HG03565 (cell line): ENCODE measurements around the gene LRP1B.
"Not testable (repeated sequence)": the region's sequence is repeated elsewhere in the genome, so short reads cannot be mapped to it uniquely, and the experiment has no call there.

Experiments
- ATAC-seq: cut with Tn5 transposase; IDR thresholded peaks from one replicate; pipeline ENCODE4 v1.9.1; 2021; ENCODE audit warnings: mild to moderate bottlenecking, moderate library complexity; ENCODE audit not compliant: unreplicated experiment

Gene LRP1B

GRCh38 chr2:140600116-140600515 is 1530.7 kb downstream of the LRP1B start:
- no peak for ATAC-seq

- no peak for ATAC-seq
These were observed 1533.0 kb downstream of the LRP1B start for GRCh38 chr2:140597836-140598235.

GRCh38 chr2:140597205-140597604 is 1533.6 kb downstream of the LRP1B start:
- ATAC-seq: no peak

GRCh38 chr2:140596447-140596846 is 1534.4 kb downstream of the LRP1B start:
- peak; percentile 62 for ATAC-seq

GRCh38 chr2:140595107-140595506 is 1535.7 kb downstream of the LRP1B start:
- no peak for ATAC-seq

GRCh38 chr2:140593132-140593531 is 1537.7 kb downstream of the LRP1B start:
- no peak for ATAC-seq

GRCh38 chr2:140589696-140590095 is 1541.1 kb downstream of the LRP1B start:
- no peak for ATAC-seq

- ATAC-seq: no peak
These were observed 1541.5 kb downstream of the LRP1B start for GRCh38 chr2:140589273-140589672.

- ATAC-seq: peak; percentile 100
These were observed 1544.4 kb downstream of the LRP1B start for GRCh38 chr2:140586379-140586778.

- no peak for ATAC-seq
These were observed 1545.8 kb downstream of the LRP1B start for GRCh38 chr2:140585016-140585415.

- no peak for ATAC-seq
These were observed 1546.3 kb downstream of the LRP1B start for GRCh38 chr2:140584471-140584870.

- ATAC-seq: no peak
These were observed 1550.2 kb downstream of the LRP1B start for GRCh38 chr2:140580532-140581151.

GRCh38 chr2:140577453-140577852 is 1553.4 kb downstream of the LRP1B start:
- no peak for ATAC-seq

- ATAC-seq: no peak
These were observed 1563.1 kb downstream of the LRP1B start for GRCh38 chr2:140567734-140568133.

- no peak for ATAC-seq
These were observed 1565.1 kb downstream of the LRP1B start for GRCh38 chr2:140565756-140566155.

GRCh38 chr2:140555701-140556100 is 1575.1 kb downstream of the LRP1B start:
- no peak for ATAC-seq

GRCh38 chr2:140552634-140553033 is 1578.2 kb downstream of the LRP1B start:
- ATAC-seq: no peak

GRCh38 chr2:140551287-140551686 is 1579.5 kb downstream of the LRP1B start:
- ATAC-seq: no peak

GRCh38 chr2:140550821-140551220 is 1580.0 kb downstream of the LRP1B start:
- no peak for ATAC-seq

GRCh38 chr2:140544769-140545168 is 1586.0 kb downstream of the LRP1B start:
- ATAC-seq: not testable (repeated sequence)

GRCh38 chr2:140542627-140543026 is 1588.2 kb downstream of the LRP1B start:
- ATAC-seq: no peak

GRCh38 chr2:140539242-140539875 is 1591.5 kb downstream of the LRP1B start:
- no peak for ATAC-seq

- no peak for ATAC-seq
These were observed 1601.1 kb downstream of the LRP1B start for GRCh38 chr2:140529706-140530105.
